Heart left ventricle (tissue), 16 donors: ENCODE data around the gene DNAJC28. TPM values are rescaled to one million over a fixed set of nuclear protein-coding genes. Genes with fewer than 3 reads are reported as not detected.

ENCODE experiments used
- ATAC-seq, 4 donors: fragments of 200-7000 bp; cut with Tn5 transposase; one replicate each; pipeline ENCODE4 v1.9.1; 2020 to 2022; ENCODE audit warnings: moderate library complexity in 4 of 4, mild to moderate bottlenecking in 3 of 4, moderate number of reproducible peaks in 1 of 4
- DNase-seq, 5 donors: peaks; one replicate each; pipeline ENCODE4 v3.0.0-alpha.2; 2020
- H3K27ac ChIP-seq, 12 donors: fragments of 200-600 bp; sonication (generic) in 4 of 12; one replicate each; pipeline versions ENCODE4 v1.5.0 to v1.8.0; 2016 to 2022; ENCODE audit warnings: mild to moderate bottlenecking in 2 of 12
- H3K27me3 ChIP-seq, 9 donors: fragments of 200-600 bp; sonication (generic) in 2 of 9; one replicate each; pipeline versions ENCODE4 v1.5.1 to v1.8.0; 2016 to 2022; ENCODE audit warnings: mild to moderate bottlenecking in 3 of 9
- H3K36me3 ChIP-seq, 9 donors: fragments of 200-600 bp; sonication (generic) in 2 of 9; one replicate each; pipeline versions ENCODE4 v1.5.0 to v1.8.0; 2018 to 2022; ENCODE audit warnings: mild to moderate bottlenecking in 2 of 9
- H3K4me1 ChIP-seq, 12 donors: fragments of 200-600 bp; sonication (generic) in 4 of 12; one replicate each; pipeline versions ENCODE4 v1.5.0 to v1.8.0; 2016 to 2022; ENCODE audit warnings: mild to moderate bottlenecking in 3 of 12
- H3K4me3 ChIP-seq, 12 donors: fragments of 200-600 bp; sonication (generic) in 4 of 12; one replicate each; pipeline versions ENCODE4 v1.5.0 to v1.8.0; 2017 to 2022; ENCODE audit warnings: mild to moderate bottlenecking in 9 of 12, moderate library complexity in 4 of 12
- H3K9me3 ChIP-seq, 12 donors: fragments of 200-600 bp; sonication (generic) in 4 of 12; one replicate each; pipeline versions ENCODE4 v1.5.0 to v1.8.0; 2016 to 2022; ENCODE audit warnings: mild to moderate bottlenecking in 1 of 12
- CTCF ChIP-seq, 12 donors: fragments of 200-600 bp; sonication (generic) in 4 of 12; IDR thresholded peaks; one replicate each; pipeline versions ENCODE4 v1.5.0 to v1.8.0; 2018 to 2022; ENCODE audit warnings: antibody characterized with exemption in 12 of 12, mild to moderate bottlenecking in 5 of 12
- POLR2A ChIP-seq, 2 donors: fragments of 450-650 bp; IDR thresholded peaks; one replicate each; pipeline ENCODE4 v1.6.1; 2017; ENCODE audit warnings: antibody characterized with exemption in 2 of 2, mild to moderate bottlenecking in 2 of 2, moderate library complexity in 2 of 2
- whole genome bisulfite sequencing, 4 donors: extraction: QIAGEN DNeasy Blood & Tissue Kit in 2 of 4; methylation state at CpG; one replicate each; pipeline versions ENCODE4 v1.1.5 to v1.1.7; 2013 to 2018; 5-methylcytosine and 5-hydroxymethylcytosine counted together
- intact Hi-C, 10 donors: fragments of 100-400 bp; cut with DNase I; formaldehyde crosslinking; loops; one replicate each; pipeline versions ENCODE4 v1.11.1 to v1.14.2; 2022
- polyA plus RNA-seq, 2 donors: library from polyadenylated mRNA; stranded (reverse); fragments of 200-250 nt; gene quantifications; one replicate each; pipeline ENCODE4 v1.2.3, GENCODE V29; 2013
- total RNA-seq, 9 donors: library from RNA; depleted of rRNA in 2 of 9; stranded (reverse); fragments of >200 nt in 2 of 9; fragmentation: NEBNext Ultra II Directional in 3 of 9; extraction: Animal tissue kit (Norgen Biotek cat#: 25700) in 3 of 9; gene quantifications; one replicate each; pipeline versions ENCODE4 v1.1.0 to v1.2.4, GENCODE V29; 2016 to 2023
- donor health status: ischemic (EF 13 %, LVEDD 7.1; RV severe dilation, severe dysfunction).
- donor health status: healthy with polysubstance abuse.
- donor health status: DM: no; HTN: yes; CAD: no.
- donor health status: DM: no; HTN: no; CAD: no.
- donor health status: ischemic (EF 25% LVEDD 6.9; RV normal size, moderate dysfunction).
- donor health status: ischemic (EF 25% LVEDD 5.7; RV mildly dilated, moderate dysfunction).
- donor health status: healthy.
- donor health status: DM: yes; HTN: yes; CAD: no.
- donor health status: ischemic (EF 35%, LVEDD 5.7; RV mildly dilated, moderate dysfunction).
- donor health status: nonischemic (EF 11% LVEDD 7.7; RV severe dilation, severe dysfunction).
- donor health status: DM: yes; HTN: yes; CAD: no.
- donor health status: PGD.
- donor health status: ischemic (EF 29% LVEDD 5.4; RV normal size, mild dysfunction).
- donor health status: nonischemic (EF 23%, LVEDD 6.1; RV moderate dilation, normal function).

The DNAJC28 gene
- total and polyA plus RNA-seq, 11 donors, result 2.5 to 10.3 (median 5.8) TPM

- peak; percentile 86 to 95 for TF ChIP-seq POLR2A (IDR thresholded peaks at IDR 0.05)
- peak; percentile 24 to 80 (median 56) for TF ChIP-seq CTCF (IDR thresholded peaks at IDR 0.05)
- Histone ChIP-seq H3K27me3 (no peaks in the 10 kb centered on the region), H3K4me1 (peaks cover 0 to 26% (median 12%) of the 10 kb centered on the region in 12 donors), H3K9me3 (no peaks in the 10 kb centered on the region), H3K4me3 (peak within 1 kb of the TSS; percentile 64 to 98 (median 90)), H3K27ac (peak within 1 kb of the TSS; percentile 87 to 100 (median 98)), H3K36me3 (no peaks in the 10 kb centered on the region)
- peak; percentile 96 to 98 (median 98) for ATAC-seq
- 0% methylated on average over 1 to 93 of the region's 93 CpGs for WGBS, 4 donors
- intact Hi-C loops, result loop anchor here in 3 of 10 donors (2.0 to 5.0 kb wide), 2 partner anchors 62 to 63 kb away; partner anchors contain the start of genes GART (in 3 of the 3) and SON (in 3 of the 3)
- peak; percentile 96 to 98 (median 97) for DNase-seq
Observed at GRCh38 chr21:33479679-33480480, 11.6 kb downstream of the DNAJC28 start, which contains the start of gene TMEM50B. Gene TMEM50B, minus strand, starts transcription at chr21:33479974. Its CDS starts 11,089 bp downstream, at chr21:33468885.

GRCh38 chr21:33478935-33479678, 12.4 kb downstream of the DNAJC28 start:
- peak overlapping the region; percentile 87 to 100 (median 98) for H3K27ac ChIP-seq
- ATAC-seq (peak in 2 of 4 donors; percentile 37 to 43), DNase-seq (peak; percentile 26 to 73 (median 39))
- peak overlapping the region; percentile 61 to 98 (median 90) for H3K4me3 ChIP-seq
- no peaks in the 10 kb centered on the region for H3K9me3 ChIP-seq
- no peaks in the 10 kb centered on the region for H3K27me3 ChIP-seq
- 0 to 1% (median 1%) methylated on average over 32 to 68 of the region's 68 CpGs for whole genome bisulfite sequencing, 4 donors
- intact Hi-C loops, result loop anchor here in 2 of 10 donors (2.0 to 5.0 kb wide), 2 partner anchors 63 to 64 kb away; partner anchors contain the start of genes GART (in 2 of the 2) and SON (in 2 of the 2)
- TF ChIP-seq POLR2A (IDR thresholded peaks at IDR 0.05) (no peak), CTCF (IDR thresholded peaks at IDR 0.05) (peak in 3 of 12 donors; percentile 9 to 31 (median 18))
- no peaks in the 10 kb centered on the region for H3K36me3 ChIP-seq
- H3K4me1 ChIP-seq, result peaks cover 0 to 26% (median 12%) of the 10 kb centered on the region in 12 donors

GRCh38 chr21:33478182-33478581, 13.3 kb downstream of the DNAJC28 start:
- no peak for TF ChIP-seq POLR2A (IDR thresholded peaks at IDR 0.05)
- TF ChIP-seq CTCF (IDR thresholded peaks at IDR 0.05), result no peak
- ATAC-seq (no peak), DNase-seq (no peak)
- WGBS, 4 donors, result 67 to 72% (median 71%) methylated on average over 9 of the region's 9 CpGs
- no peaks in the 10 kb centered on the region for H3K36me3 ChIP-seq
- intact Hi-C loops, result loop anchor here in 2 of 10 donors (2.0 to 5.0 kb wide), 2 partner anchors 64 to 65 kb away; partner anchors contain the start of genes GART (in 2 of the 2) and SON (in 2 of the 2)
- no peaks in the 10 kb centered on the region for H3K9me3 ChIP-seq
- H3K27ac ChIP-seq, result peak overlapping the region in 7 of 12 donors; percentile 96 to 99 (median 98)
- no peaks in the 10 kb centered on the region for H3K27me3 ChIP-seq
- H3K4me3 ChIP-seq, result peak overlapping the region; percentile 61 to 98 (median 90)
- peaks cover 0 to 26% (median 12%) of the 10 kb centered on the region in 12 donors for H3K4me1 ChIP-seq
